CD14-positive monocyte (primary cell): ENCODE data around the gene TBC1D5. TPM values are rescaled to one million over a fixed set of nuclear protein-coding genes. Genes with fewer than 3 reads are reported as not detected.

Source experiments
- DNase-seq, 3 donors: peaks; one replicate each; pipeline ENCODE4 v3.0.0-alpha.2; 2011 to 2022
- H2AFZ ChIP-seq: 2 replicates; pipeline ENCODE4 v1.6.0; 2012; ENCODE audit warnings: mild to moderate bottlenecking, low read depth, low read length, inconsistent platforms; ENCODE audit not compliant: insufficient read depth, poor library complexity, severe bottlenecking
- H3K27ac ChIP-seq, 2 donors: 1 replicate in 1 of 2; 2 replicates in 1 of 2; pipeline ENCODE4 v1.5.1; 2012 to 2013; ENCODE audit warnings: low read length in 2 of 2, control low read depth in 1 of 2, inconsistent platforms in 1 of 2, low read depth in 1 of 2, mild to moderate bottlenecking in 1 of 2
- H3K27me3 ChIP-seq, 2 donors: one replicate each; pipeline versions ENCODE4 v1.6.0 to v1.6.1; 2011 to 2013; ENCODE audit warnings: low read length in 2 of 2; ENCODE audit not compliant: control insufficient read depth in 2 of 2, insufficient read depth in 2 of 2
- H3K36me3 ChIP-seq, 2 donors: replicated peaks in 1 of 2; 1 replicate in 1 of 2; 2 replicates in 1 of 2; pipeline versions ENCODE4 v1.5.1 to v1.6.1; 2012 to 2013; ENCODE audit warnings: low read length in 2 of 2, control low read depth in 1 of 2, inconsistent platforms in 1 of 2, mild to moderate bottlenecking in 1 of 2; ENCODE audit not compliant: insufficient read depth in 2 of 2, control insufficient read depth in 1 of 2
- H3K4me1 ChIP-seq, 2 donors: 1 replicate in 1 of 2; 2 replicates in 1 of 2; pipeline versions ENCODE4 v1.5.1 to v1.6.1; 2012 to 2013; ENCODE audit warnings: low read length in 2 of 2, control low read depth in 1 of 2, inconsistent platforms in 1 of 2, mild to moderate bottlenecking in 1 of 2, moderate library complexity in 1 of 2; ENCODE audit not compliant: insufficient read depth in 2 of 2, control insufficient read depth in 1 of 2
- H3K4me2 ChIP-seq: replicated peaks from 2 replicates; pipeline ENCODE3; 2012; ENCODE audit warnings: low read length, moderate library complexity, mild to moderate bottlenecking; ENCODE audit not compliant: poor library complexity, severe bottlenecking; ENCODE audit errors: extremely low read depth
- H3K4me3 ChIP-seq, 3 experiments: fragments of 200-600 bp in 1 of 3; sonication (generic) in 1 of 3; replicated peaks in 1 of 3; 1 replicate in 2 of 3; 2 replicates in 1 of 3; pipeline ENCODE4 v1.5.1; 2011 to 2013; ENCODE audit warnings: low read length in 3 of 3, mild to moderate bottlenecking in 3 of 3, control low read depth in 2 of 3, low read depth in 2 of 3, inconsistent platforms in 1 of 3, moderate library complexity in 1 of 3
- H3K79me2 ChIP-seq: 2 replicates; pipeline ENCODE4 v1.6.0; 2012; ENCODE audit warnings: mild to moderate bottlenecking, control low read depth, inconsistent platforms, low read length, moderate library complexity; ENCODE audit not compliant: insufficient read depth
- H3K9ac ChIP-seq: 2 replicates; pipeline ENCODE4 v1.6.0; 2017; ENCODE audit warnings: low read length, mild to moderate bottlenecking; ENCODE audit not compliant: insufficient read depth, poor library complexity, severe bottlenecking
- H3K9me3 ChIP-seq, 2 donors: replicated peaks in 1 of 2; 1 replicate in 1 of 2; 2 replicates in 1 of 2; pipeline versions ENCODE4 v1.5.1 to v1.6.1; 2012 to 2013; ENCODE audit warnings: low read length in 2 of 2, control low read depth in 1 of 2; ENCODE audit not compliant: control insufficient read depth in 1 of 2, insufficient read depth in 1 of 2
- H4K20me1 ChIP-seq: 2 replicates; pipeline ENCODE4 v1.6.0; 2012; ENCODE audit warnings: mild to moderate bottlenecking, low read length, control low read depth, moderate library complexity; ENCODE audit not compliant: insufficient read depth
- H3K27ac Mint-ChIP-seq, 7 donors: one replicate each; pipeline ENCODE4 v1.8.0; 2020; ENCODE audit warnings: mild to moderate bottlenecking in 7 of 7, mixed read lengths in 7 of 7, moderate library complexity in 6 of 7, inconsistent platforms in 2 of 7
- H3K27me3 Mint-ChIP-seq, 3 donors: one replicate each; pipeline ENCODE4 v1.8.0; 2021 to 2022; ENCODE audit warnings: low read depth in 3 of 3, mild to moderate bottlenecking in 3 of 3, mixed read lengths in 3 of 3, moderate library complexity in 3 of 3, inconsistent platforms in 1 of 3
- H3K36me3 Mint-ChIP-seq, 2 donors: one replicate each; pipeline ENCODE4 v1.8.0; 2020; ENCODE audit warnings: mixed read lengths in 2 of 2, inconsistent platforms in 1 of 2, mild to moderate bottlenecking in 1 of 2
- H3K4me1 Mint-ChIP-seq: one replicate; pipeline ENCODE4 v1.8.0; 2020; ENCODE audit warnings: mild to moderate bottlenecking, mixed read lengths
- H3K4me3 Mint-ChIP-seq, 2 donors: one replicate each; pipeline ENCODE4 v1.8.0; 2020; ENCODE audit warnings: mild to moderate bottlenecking in 2 of 2, mixed read lengths in 2 of 2, moderate library complexity in 1 of 2
- H3K9me3 Mint-ChIP-seq, 7 donors: one replicate each; pipeline ENCODE4 v1.8.0; 2020 to 2022; ENCODE audit warnings: mixed read lengths in 7 of 7, mild to moderate bottlenecking in 6 of 7, moderate library complexity in 6 of 7, inconsistent platforms in 2 of 7
- WGBS: methylation state at CpG from one replicate; pipeline ENCODE4 v1.1.5; 2013; ENCODE audit warnings: missing lambda C conversion rate; ENCODE audit not compliant: insufficient coverage; 5-methylcytosine and 5-hydroxymethylcytosine counted together
- intact Hi-C, 2 donors: fragments of 100-400 bp; cut with micrococcal nuclease; formaldehyde crosslinking; loops; one replicate each; pipeline versions ENCODE4 v1.15.0 to v1.15.1; 2023
- polyA plus RNA-seq, 3 donors: library from polyadenylated mRNA; depleted of rRNA in 1 of 3; unstranded in 2 of 3; stranded (reverse) in 1 of 3; fragments of 300-500 nt in 2 of 3; fragments of >200 nt in 1 of 3; fragmentation: Illumina TruSeq in 2 of 3; gene quantifications; 1 replicate in 2 of 3; 2 replicates in 1 of 3; pipeline ENCODE4 v1.2.3, GENCODE V29; 2012 to 2021
- TF ChIP-seq, protein P1 (sequence below): fragments of 200-600 bp; IDR thresholded peaks from one replicate; pipeline ENCODE4 v1.8.0; 2022; ENCODE audit warnings: antibody characterized with exemption, mild to moderate bottlenecking

The TBC1D5 gene
- polyA plus RNA-seq, 3 donors: 17.6 to 35.3 (median 21.0) TPM

DNA sequence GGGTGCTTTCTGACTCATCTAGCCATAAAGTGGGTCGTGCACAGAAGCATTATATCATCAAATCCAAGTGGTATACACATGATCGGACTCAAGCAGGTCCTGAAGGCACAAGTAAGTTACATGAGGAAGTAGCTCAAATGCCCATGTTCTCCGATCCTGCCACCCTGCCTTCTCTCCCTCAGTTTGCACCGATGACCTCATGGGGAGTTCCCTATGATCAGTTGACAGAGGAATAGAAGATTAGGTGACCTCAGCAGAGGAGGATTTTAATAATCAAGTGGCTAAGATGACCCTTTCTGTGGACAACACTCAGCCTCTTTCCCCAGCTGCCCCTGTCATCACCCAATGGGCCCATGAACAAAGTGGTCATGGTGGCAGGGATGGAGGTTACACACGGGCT is 149.5 kb downstream of the TBC1D5 start:
- H3K4me1 Mint-ChIP-seq: no peaks in the 10 kb centered on the region
- TF ChIP-seq, protein P1, sequence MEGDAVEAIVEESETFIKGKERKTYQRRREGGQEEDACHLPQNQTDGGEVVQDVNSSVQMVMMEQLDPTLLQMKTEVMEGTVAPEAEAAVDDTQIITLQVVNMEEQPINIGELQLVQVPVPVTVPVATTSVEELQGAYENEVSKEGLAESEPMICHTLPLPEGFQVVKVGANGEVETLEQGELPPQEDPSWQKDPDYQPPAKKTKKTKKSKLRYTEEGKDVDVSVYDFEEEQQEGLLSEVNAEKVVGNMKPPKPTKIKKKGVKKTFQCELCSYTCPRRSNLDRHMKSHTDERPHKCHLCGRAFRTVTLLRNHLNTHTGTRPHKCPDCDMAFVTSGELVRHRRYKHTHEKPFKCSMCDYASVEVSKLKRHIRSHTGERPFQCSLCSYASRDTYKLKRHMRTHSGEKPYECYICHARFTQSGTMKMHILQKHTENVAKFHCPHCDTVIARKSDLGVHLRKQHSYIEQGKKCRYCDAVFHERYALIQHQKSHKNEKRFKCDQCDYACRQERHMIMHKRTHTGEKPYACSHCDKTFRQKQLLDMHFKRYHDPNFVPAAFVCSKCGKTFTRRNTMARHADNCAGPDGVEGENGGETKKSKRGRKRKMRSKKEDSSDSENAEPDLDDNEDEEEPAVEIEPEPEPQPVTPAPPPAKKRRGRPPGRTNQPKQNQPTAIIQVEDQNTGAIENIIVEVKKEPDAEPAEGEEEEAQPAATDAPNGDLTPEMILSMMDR: no peak
- 100% methylated on average over 1 of the region's 5 CpGs for WGBS
- peaks cover 0 to 22% of the 10 kb centered on the region in 2 donors for H3K36me3 ChIP-seq
- H4K20me1 ChIP-seq: no peaks in the 10 kb centered on the region
- H3K9ac ChIP-seq: no peak overlapping the region
- H3K27me3 ChIP-seq: no peaks in the 10 kb centered on the region
- DNase-seq: no peak
- peaks cover 25 to 41% of the 10 kb centered on the region in 2 donors for H3K36me3 Mint-ChIP-seq
- H3K9me3 Mint-ChIP-seq: peaks cover 12 to 35% (median 23%) of the 10 kb centered on the region in 7 donors
- H3K9me3 ChIP-seq: peaks cover 14 to 29% of the 10 kb centered on the region in 2 donors
- peaks cover 2% of the 10 kb centered on the region for H3K79me2 ChIP-seq
- H3K27ac Mint-ChIP-seq: peak overlapping the region in 1 of 7 donors; percentile 21
- no peak overlapping the region for H2AFZ ChIP-seq
- H3K4me3 Mint-ChIP-seq: no peak overlapping the region
- no peaks in the 10 kb centered on the region for H3K27me3 Mint-ChIP-seq
- H3K27ac ChIP-seq: no peak overlapping the region
- H3K4me3 ChIP-seq: no peak overlapping the region
- no peak overlapping the region for H3K4me2 ChIP-seq
- intact Hi-C loops: no loop called here
- H3K4me1 ChIP-seq: no peaks in the 10 kb centered on the region

DNA sequence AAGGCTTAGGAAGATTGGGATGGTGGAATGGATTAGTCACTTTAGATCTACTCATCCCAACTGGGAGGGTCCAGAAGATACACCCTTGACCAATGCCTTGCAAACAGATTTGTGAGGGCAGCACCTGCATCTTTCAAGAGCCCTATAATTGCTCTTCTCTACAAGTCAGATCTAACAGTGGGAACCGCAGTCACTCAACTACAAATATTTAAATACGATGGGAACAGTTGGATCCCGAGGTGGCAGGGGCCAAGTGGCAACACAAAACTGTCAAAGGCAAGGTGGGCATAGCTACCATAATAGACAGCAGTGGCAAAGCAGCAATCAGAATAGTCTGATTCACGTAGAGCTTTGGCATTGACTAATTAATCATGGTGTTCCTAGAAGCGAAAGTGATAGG is 152.0 kb downstream of the TBC1D5 start:
- Histone ChIP-seq H3K27me3 (no peaks in the 10 kb centered on the region), H3K9me3 (peaks cover 14 to 29% of the 10 kb centered on the region in 2 donors), H3K4me2 (no peak overlapping the region), H3K36me3 (peaks cover 0 to 22% of the 10 kb centered on the region in 2 donors), H3K4me3 (no peak overlapping the region), H3K27ac (no peak overlapping the region), H3K4me1 (no peaks in the 10 kb centered on the region), H3K9ac (no peak overlapping the region), H4K20me1 (no peaks in the 10 kb centered on the region), H2AFZ (no peak overlapping the region), H3K79me2 (peaks cover 4% of the 10 kb centered on the region)
- H3K27ac Mint-ChIP-seq: no peak overlapping the region
- H3K27me3 Mint-ChIP-seq: no peaks in the 10 kb centered on the region
- TF ChIP-seq, protein P1: no peak
- peaks cover 12 to 35% (median 23%) of the 10 kb centered on the region in 7 donors for H3K9me3 Mint-ChIP-seq
- peaks cover 28 to 43% of the 10 kb centered on the region in 2 donors for H3K36me3 Mint-ChIP-seq
- peaks cover 2% of the 10 kb centered on the region for H3K4me1 Mint-ChIP-seq
- WGBS: 96% methylated on average over 4 of the region's 5 CpGs
- H3K4me3 Mint-ChIP-seq: no peak overlapping the region
- intact Hi-C loops: no loop called here
- DNase-seq: no peak
